Effector memory CD8-positive, alpha-beta T cell (primary cell): Measurements from ENCODE around the gene IFITM1.
"Not testable (repeated sequence)": the region's sequence is repeated elsewhere in the genome, so short reads cannot be mapped to it uniquely, and the experiment has no call there.

ENCODE experiments used
- ATAC-seq: fragments of 150-1000 bp; cut with Tn5 transposase; replicated peaks from 2 replicates; pipeline ENCODE4 v1.10.0; 2021; ENCODE audit warnings: mild to moderate bottlenecking, moderate library complexity
- DNase-seq, 3 experiments: peaks; one replicate each; pipeline ENCODE4 v3.0.0; 2021
- H3K27ac Mint-ChIP-seq, 2 donors: one replicate each; pipeline ENCODE4 v1.8.0; 2022; ENCODE audit warnings: mild to moderate bottlenecking in 2 of 2, mixed read lengths in 2 of 2, moderate library complexity in 2 of 2
- H3K27me3 Mint-ChIP-seq, 2 donors: one replicate each; pipeline ENCODE4 v1.8.0; 2022; ENCODE audit warnings: mixed read lengths in 2 of 2
- H3K36me3 Mint-ChIP-seq: one replicate; pipeline ENCODE4 v1.8.0; 2022; ENCODE audit warnings: mild to moderate bottlenecking, moderate library complexity, mixed read lengths; ENCODE audit not compliant: insufficient read depth
- H3K4me1 Mint-ChIP-seq, 2 donors: one replicate each; pipeline ENCODE4 v1.8.0; 2022; ENCODE audit warnings: low read depth in 2 of 2, mixed read lengths in 2 of 2
- H3K4me3 Mint-ChIP-seq, 2 donors: one replicate each; pipeline ENCODE4 v1.8.0; 2022; ENCODE audit warnings: mild to moderate bottlenecking in 2 of 2, mixed read lengths in 2 of 2, moderate library complexity in 2 of 2
- H3K9me3 Mint-ChIP-seq, 2 donors: one replicate each; pipeline ENCODE4 v1.8.0; 2022; ENCODE audit warnings: mixed read lengths in 2 of 2

IFITM1 gene

DNA sequence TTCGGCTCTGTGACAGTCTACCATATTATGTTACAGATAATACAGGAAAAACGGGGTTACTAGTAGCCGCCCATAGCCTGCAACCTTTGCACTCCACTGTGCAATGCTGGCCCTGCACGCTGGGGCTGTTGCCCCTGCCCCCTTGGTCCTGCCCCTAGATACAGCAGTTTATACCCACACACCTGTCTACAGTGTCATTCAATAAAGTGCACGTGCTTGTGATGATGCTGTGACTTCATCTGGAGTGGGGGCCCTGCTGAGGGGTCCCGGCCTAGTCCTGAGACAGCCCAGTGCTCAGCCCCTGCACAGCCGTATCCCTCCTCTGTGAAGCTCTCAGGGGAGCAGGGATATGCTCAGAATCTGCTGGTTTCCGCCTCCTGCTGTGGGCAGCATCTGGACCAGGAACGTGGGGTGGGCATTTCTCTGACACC, 1.2 kb downstream of the IFITM1 start:
- peak overlapping the region; percentile 95 to 97 for H3K4me3 Mint-ChIP-seq
- peaks cover 52% of the 10 kb centered on the region for H3K36me3 Mint-ChIP-seq
- ATAC-seq = no peak

DNA sequence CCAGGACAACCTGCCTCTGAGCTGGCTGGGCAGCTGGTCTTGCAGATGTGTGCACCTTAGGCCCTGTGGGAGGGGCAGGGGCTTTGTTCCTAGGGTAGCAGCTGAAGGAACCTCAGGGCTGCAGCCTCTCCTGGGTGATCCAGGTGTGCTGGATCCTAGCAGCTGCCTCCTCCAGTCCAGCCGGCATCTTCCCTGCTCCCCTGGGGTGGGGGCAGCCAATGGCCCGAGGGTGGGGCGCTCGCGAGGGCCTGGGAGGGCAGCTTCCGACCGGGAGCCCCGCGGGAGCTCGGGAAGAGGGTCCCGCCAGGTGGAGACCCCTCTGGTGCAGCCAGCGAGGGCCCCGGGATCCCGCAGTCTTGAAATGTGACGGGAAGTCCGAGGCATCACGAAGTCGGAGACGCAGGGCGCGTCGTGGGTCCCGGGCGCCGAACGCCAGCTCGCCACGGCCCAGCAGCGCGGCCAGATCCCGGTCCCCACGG, 1.7 kb downstream of the IFITM1 start:
- H3K27ac Mint-ChIP-seq = peak overlapping the region; percentile 96 to 97
- no peaks in the 10 kb centered on the region for H3K27me3 Mint-ChIP-seq
- H3K36me3 Mint-ChIP-seq = peaks cover 55% of the 10 kb centered on the region
- no peak for ATAC-seq
- no peak for DNase-seq
- peak overlapping the region; percentile 95 to 97 for H3K4me3 Mint-ChIP-seq
- peaks cover 48 to 51% of the 10 kb centered on the region in 2 donors for H3K4me1 Mint-ChIP-seq
- no peaks in the 10 kb centered on the region for H3K9me3 Mint-ChIP-seq

More for the DNA sequence above, 1.2 kb downstream of the IFITM1 start:
- Mint-ChIP-seq H3K27me3 (no peaks in the 10 kb centered on the region), H3K27ac (peak overlapping the region; percentile 96 to 97), H3K4me1 (peaks cover 43 to 46% of the 10 kb centered on the region in 2 donors), H3K9me3 (no peaks in the 10 kb centered on the region)
- no peak for DNase-seq

DNA sequence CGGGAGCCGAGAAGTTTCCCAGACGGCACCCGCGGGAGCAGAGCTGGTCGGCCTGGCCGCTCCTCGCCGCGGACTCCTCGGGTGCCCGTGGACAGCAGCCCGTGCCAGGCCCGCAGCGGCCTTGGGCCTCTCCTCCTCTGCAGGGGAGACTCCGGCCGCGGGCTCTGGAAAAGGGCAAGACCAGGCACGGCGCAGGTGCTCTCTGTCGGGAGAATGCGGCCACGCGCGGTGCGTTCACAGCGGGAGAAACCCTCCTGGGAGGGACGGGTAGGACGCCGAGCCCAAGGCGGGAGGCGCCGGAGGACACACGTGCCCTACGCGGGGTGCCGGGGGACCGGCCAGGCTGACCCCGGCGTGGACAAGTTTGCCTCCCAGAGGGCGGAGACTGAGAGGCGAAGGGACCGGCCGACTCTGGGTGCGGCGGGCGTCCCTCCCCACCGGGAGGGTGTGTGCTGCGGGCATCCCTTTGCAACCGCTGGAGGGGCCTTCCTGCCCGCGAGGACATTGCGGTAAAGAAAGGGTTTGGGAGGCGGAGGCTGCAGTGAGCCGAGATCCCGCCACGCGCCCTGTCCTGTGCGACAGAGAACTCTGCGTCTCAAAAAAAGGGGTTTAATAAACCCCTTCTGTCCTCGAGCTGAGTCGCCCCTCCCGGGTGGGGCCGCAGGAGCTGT, 2.3 kb downstream of the IFITM1 start:
- Mint-ChIP-seq H3K27me3 (no peaks in the 10 kb centered on the region), H3K36me3 (peaks cover 55% of the 10 kb centered on the region), H3K27ac (peak overlapping the region; percentile 95 to 97), H3K9me3 (no peaks in the 10 kb centered on the region), H3K4me3 (peak overlapping the region; percentile 95 to 97), H3K4me1 (peaks cover 48 to 56% of the 10 kb centered on the region in 2 donors)
- ATAC-seq (peak; percentile 3), DNase-seq (peak in 2 of 3 experiments; percentile 46 to 47)

DNA sequence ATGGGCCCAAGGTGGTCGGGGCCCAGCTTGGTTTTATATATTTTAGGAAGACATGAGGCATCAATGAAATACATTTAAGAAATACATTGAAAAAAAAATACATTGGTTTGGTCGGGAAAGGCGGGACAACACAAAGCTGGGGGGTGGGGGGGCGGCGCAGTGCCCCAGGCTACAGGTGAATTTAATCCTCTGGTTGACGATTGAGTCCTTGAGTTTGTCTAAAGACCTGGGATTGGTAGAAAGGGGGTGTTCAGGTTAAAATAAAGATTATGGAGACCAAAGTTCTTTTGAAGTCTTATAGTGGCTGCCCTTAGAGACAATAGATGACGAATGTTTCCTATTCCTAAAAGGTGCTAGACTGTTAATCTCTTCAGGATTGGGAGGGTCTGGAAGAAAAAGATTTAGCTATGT, 3.1 kb downstream of the IFITM1 start:
- no peaks in the 10 kb centered on the region for H3K9me3 Mint-ChIP-seq
- DNase-seq = no peak
- H3K27me3 Mint-ChIP-seq = no peaks in the 10 kb centered on the region
- peak overlapping the region; percentile 95 to 97 for H3K27ac Mint-ChIP-seq
- peak overlapping the region; percentile 95 to 97 for H3K4me3 Mint-ChIP-seq
- H3K36me3 Mint-ChIP-seq = peaks cover 51% of the 10 kb centered on the region
- peak; percentile 7 for ATAC-seq
- peaks cover 47 to 53% of the 10 kb centered on the region in 2 donors for H3K4me1 Mint-ChIP-seq

DNA sequence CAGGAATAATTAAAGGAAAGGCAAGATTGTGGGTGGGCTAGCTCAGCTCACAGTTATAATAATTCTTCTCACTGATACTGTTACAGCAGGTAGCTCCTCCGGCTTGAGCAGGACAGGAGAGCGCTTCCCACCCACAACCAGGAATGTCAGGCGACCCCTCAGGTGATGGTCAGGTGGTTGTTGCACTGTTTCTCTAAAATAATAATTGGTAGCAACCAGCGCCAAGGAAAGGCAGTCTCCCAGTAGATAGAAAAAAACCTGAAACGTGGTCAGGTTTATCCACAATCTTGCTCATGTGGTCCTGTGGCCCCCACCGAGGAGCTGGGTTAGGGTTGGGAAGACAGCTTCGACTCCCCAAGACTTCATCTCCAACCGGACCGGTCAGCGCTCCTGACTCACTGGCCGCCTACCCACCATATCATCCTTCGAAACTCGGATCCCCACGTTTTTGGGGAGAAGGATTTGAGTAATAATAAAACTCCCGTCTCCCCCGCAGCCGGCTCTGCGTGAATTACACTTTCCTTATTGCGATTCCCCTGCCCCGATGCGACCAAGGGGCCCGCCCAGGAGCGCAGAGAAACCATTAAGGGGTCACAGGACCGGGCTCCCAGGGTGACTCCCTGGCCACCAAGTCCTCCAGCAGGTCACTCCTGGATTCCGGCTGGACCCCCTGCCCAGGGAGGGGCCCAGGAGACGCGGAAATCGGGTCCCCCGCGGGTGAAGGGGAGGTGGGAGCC, 4.0 kb downstream of the IFITM1 start:
- H3K27me3 Mint-ChIP-seq, H3K9me3 Mint-ChIP-seq, ATAC-seq, DNase-seq: not testable (repeated sequence)
- Mint-ChIP-seq H3K27ac (peak overlapping the region; percentile 95 to 97), H3K4me1 (peaks cover 42 to 45% of the 10 kb centered on the region in 2 donors), H3K4me3 (peak overlapping the region; percentile 95 to 97), H3K36me3 (peaks cover 50% of the 10 kb centered on the region)

DNA sequence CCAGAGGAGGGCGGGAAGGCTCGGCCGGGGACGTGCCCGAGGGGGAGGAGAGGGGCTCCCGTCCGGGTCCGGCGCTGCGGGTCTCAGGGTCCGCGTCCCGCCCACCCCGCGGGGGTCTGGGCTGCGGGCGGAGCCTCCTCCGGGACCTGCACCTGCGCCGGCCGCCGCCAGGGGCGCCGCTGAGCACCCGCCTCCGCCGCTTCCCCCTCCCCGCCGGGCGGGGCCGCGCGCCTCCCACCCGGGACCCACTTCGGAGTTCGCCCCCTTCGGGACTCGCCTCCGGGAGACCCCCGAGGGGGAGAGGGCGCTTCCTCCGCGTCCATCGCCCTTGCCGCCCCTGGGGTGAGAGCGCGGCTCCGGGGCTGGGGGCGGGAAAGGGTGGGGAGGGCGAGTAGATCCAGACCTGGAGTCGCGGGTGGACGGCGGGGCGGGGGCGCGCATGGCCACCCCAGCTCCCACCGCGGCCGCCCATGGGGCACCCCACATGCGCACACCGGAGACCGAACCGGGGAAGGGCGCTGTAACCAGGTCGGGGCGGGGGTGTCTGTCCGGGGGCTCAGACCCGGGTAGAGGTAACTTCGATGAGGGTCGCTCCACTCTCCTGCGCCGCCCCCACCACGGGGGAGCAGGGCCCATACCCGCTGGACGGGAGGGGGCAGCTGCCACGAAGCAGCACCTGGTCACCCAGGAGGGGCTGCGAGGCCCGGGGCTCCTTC, 4.7 kb downstream of the IFITM1 start:
- not testable (repeated sequence) for H3K27me3 Mint-ChIP-seq, DNase-seq, H3K9me3 Mint-ChIP-seq, H3K27ac Mint-ChIP-seq
- peaks cover 50% of the 10 kb centered on the region for H3K36me3 Mint-ChIP-seq
- peak; percentile 33 for ATAC-seq
- H3K4me1 Mint-ChIP-seq = peaks cover 35 to 38% of the 10 kb centered on the region in 2 donors
- H3K4me3 Mint-ChIP-seq = peak overlapping the region; percentile 71 to 75

DNA sequence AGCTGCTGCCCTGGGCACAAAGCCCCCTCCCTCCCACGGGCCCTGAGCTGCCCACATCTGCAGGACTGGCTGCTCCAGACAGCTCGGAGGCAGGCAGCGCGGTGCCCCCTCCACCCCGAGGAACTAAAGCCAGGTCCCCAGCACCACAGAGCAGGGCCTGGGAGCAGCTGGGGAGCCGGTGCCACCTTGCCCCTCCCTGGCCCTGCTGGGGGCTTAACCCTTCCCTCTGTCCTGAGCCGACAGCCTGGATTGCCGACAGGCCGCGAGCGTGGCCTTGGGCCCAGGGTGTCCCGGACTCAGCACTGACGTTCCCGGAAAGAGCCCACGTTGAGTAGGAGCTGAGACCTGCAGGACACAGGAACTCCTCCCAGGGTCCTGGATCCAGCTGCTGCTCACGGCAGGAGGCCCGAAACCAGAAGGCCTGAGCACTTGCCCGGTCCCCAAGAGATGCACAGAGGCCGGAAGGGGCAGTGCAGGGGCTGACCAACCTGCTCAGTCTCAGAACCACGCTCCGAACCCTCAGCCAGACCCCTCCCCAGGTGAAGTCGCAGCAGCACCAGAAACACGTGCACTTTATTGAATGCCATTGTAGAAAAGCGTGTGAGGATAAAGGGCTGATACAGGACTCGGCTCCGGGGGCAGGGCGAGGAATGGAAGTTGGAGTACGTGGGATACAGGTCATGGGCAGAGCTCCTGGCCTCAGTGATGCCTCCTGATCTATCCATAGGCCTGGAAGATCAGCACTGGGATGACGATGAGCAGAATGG, 5.5 kb downstream of the IFITM1 start:
- Mint-ChIP-seq H3K36me3 (peaks cover 44% of the 10 kb centered on the region), H3K27ac (peak overlapping the region; percentile 64 to 75), H3K4me1 (peaks cover 28 to 31% of the 10 kb centered on the region in 2 donors), H3K4me3 (peak overlapping the region; percentile 71 to 75)
- H3K9me3 Mint-ChIP-seq, H3K27me3 Mint-ChIP-seq, DNase-seq: not testable (repeated sequence)
- peak; percentile 16 for ATAC-seq

DNA sequence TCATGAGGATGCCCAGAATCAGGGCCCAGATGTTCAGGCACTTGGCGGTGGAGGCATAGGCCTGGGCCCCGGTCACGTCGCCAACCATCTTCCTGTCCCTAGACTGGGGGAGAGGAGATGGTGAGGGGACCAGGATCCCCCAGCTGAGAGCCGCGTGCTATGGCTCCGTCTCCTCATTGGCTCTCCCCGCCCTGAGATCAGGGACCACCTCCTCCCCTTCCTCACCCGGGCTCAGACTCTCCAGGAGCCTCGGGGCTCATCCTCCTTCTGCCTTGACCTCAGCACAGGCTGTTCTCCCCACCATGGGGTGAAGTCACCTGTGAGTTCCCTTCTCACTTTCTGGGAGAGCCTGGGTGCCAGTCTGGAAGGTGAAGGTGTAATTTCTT, 6.0 kb downstream of the IFITM1 start:
- Mint-ChIP-seq H3K36me3 (peaks cover 38% of the 10 kb centered on the region), H3K27ac (peak overlapping the region; percentile 64 to 75), H3K4me3 (peak overlapping the region; percentile 71 to 75), H3K4me1 (peaks cover 31 to 36% of the 10 kb centered on the region in 2 donors)
- not testable (repeated sequence) for ATAC-seq, H3K27me3 Mint-ChIP-seq, H3K9me3 Mint-ChIP-seq, DNase-seq

DNA sequence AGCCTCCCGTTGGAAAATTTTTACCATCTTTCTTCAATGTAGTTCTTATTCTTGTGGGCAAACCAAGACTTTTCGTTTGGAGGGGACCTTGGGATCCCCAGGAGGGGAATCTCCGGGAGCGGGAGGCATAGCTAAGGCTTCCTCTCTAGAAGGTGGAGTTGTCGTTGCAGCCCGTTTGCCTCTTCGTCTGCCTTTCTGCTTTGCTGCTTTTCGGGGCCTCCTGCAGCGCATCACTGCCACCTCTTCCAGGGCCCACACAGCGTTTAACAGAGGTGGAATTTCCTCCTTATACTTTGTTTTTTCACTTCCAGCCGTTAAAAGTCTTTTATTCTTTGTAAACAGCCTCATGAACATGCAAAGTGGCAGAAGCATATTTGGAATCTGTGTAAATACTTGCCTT, 10.3 kb downstream of the IFITM1 start:
- peak overlapping the region; percentile 32 to 84 for H3K27ac Mint-ChIP-seq
- no peak for DNase-seq
- H3K27me3 Mint-ChIP-seq = no peaks in the 10 kb centered on the region
- ATAC-seq = no peak
- H3K4me3 Mint-ChIP-seq = peak overlapping the region in 1 of 2 donors; percentile 36
- H3K36me3 Mint-ChIP-seq = peaks cover 15% of the 10 kb centered on the region
- peaks cover 36 to 42% of the 10 kb centered on the region in 2 donors for H3K4me1 Mint-ChIP-seq
- no peaks in the 10 kb centered on the region for H3K9me3 Mint-ChIP-seq

DNA sequence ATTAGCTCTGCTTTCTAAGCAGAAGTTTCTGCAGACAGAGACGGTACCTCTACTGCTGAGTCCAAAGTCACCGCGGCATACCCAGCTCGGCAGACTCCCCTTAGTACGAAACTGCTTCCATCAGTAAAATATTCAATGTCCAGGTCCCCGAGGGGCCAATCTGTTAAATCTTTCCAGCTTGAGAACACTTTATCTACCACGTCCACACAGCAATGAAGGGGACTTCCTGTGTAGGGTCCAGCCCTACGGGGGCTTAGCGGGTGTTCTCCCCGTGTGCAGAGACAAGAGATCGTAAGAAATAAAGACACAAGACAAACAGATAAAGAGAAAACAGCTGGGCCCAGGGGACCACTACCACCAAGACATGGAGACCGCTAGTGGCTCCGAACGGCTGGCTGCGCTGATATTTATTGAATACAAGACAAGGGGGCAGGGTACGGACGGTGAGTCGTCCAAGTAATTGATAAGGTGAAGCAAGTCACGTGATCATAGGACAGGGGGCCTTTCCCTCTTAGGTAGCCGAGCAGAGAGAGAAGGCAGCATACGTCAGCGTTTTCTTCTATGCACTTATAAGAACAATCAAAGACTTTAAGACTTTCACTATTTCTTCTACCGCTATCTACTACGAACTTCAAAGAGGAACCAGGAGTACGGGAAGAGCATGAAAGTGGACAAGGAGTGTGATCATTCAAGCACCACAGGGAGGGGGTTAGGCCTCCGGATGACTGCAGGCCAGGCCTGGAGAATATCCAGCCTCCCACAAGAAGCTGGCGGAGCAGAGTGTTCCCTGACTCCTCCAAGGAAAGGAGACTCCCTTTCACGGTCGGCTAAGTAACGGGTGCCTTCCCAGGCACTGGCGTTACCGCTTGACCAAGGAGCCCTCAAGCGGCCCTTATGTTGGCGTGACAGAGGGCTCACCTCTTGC, 11.0 kb downstream of the IFITM1 start:
- DNase-seq, H3K36me3 Mint-ChIP-seq, ATAC-seq, H3K9me3 Mint-ChIP-seq, H3K27me3 Mint-ChIP-seq: not testable (repeated sequence)
- Mint-ChIP-seq H3K27ac (peak overlapping the region; percentile 38 to 84), H3K4me1 (peaks cover 40 to 45% of the 10 kb centered on the region in 2 donors), H3K4me3 (peak overlapping the region in 1 of 2 donors; percentile 36)

DNA sequence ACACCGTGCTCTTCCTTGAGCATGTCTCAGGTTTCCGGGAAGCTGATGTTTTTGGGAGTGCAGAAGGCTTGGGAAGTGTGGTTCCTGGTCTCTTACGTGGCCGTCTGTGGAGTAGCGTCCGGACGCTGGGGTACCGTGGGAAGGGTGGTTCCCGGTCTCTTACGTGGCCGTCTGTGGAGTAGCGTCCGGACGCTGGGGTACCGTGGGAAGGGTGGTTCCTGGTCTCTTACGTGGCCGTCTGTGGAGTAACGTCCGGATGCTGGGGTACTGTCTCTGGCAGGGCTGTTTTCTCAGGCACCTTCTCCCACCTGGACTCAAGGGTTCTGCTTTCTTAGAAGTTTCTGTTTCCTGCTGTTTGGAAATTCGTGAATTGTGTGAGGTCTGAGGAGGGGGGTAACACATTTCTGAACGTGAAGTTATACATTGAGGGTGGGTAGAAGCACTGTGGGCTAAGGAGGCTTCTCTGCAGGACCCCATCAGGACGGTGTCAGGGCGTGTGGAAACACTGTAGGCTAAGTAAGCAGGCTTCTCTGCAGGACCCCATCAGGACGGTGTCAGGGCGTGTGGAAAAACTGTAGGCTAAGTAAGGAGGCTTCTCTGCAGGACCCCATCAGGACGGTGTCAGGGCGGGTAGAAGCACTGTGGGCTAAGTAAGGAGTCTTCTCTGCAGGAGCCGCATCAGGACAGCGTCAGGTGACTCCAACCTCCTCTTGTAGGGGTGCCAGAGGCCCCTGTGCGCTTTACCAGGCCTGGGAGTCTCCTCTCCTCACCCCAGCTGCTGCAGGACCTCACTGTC, 12.2 kb downstream of the IFITM1 start:
- Mint-ChIP-seq H3K27me3 (no peaks in the 10 kb centered on the region), H3K36me3 (peaks cover 9% of the 10 kb centered on the region), H3K4me1 (peaks cover 43% of the 10 kb centered on the region in 2 donors), H3K27ac (peak overlapping the region; percentile 86 to 93), H3K9me3 (no peaks in the 10 kb centered on the region), H3K4me3 (peak overlapping the region; percentile 75 to 78)
- ATAC-seq (no peak), DNase-seq (no peak)
